HepG2 (cell line): ENCODE data around the gene SLC48A1. TPM values are rescaled to one million over a fixed set of nuclear protein-coding genes. Genes with fewer than 3 reads are reported as not detected.

Experiments used
- ATAD3A ChIP-seq: sonication (generic); formaldehyde crosslinking; IDR thresholded peaks from 2 replicates; pipeline ENCODE4 v1.4.0; 2020; ENCODE audit warnings: missing genetic modification reagents
- GABPB1 ChIP-seq: IDR thresholded peaks from 2 replicates; pipeline ENCODE4 v1.6.1; 2016; ENCODE audit warnings: mild to moderate bottlenecking, missing genetic modification reagents, moderate library complexity, missing compliant biosample characterization
- KLF11 ChIP-seq: IDR thresholded peaks from 2 replicates; pipeline ENCODE4 v1.6.1; 2016; ENCODE audit warnings: missing compliant biosample characterization
- POLR2AphosphoS2 ChIP-seq: IDR thresholded peaks from 2 replicates; pipeline ENCODE4 v1.6.1; 2011; ENCODE audit warnings: low read depth, low read length, improper control_type of control experiment
- RAD21 ChIP-seq: fragments of 450-650 bp; formaldehyde crosslinking; IDR thresholded peaks from 2 replicates; pipeline ENCODE4 v1.5.0; 2020; ENCODE audit warnings: mild to moderate bottlenecking
- RXRA ChIP-seq: sonication (generic); formaldehyde crosslinking; IDR thresholded peaks from 2 replicates; pipeline ENCODE4 v1.5.1; 2020; ENCODE audit warnings: missing genetic modification reagents
- TARDBP ChIP-seq: sonication (generic); formaldehyde crosslinking; IDR thresholded peaks from 2 replicates; pipeline ENCODE4 v1.8.0; 2022; ENCODE audit warnings: mild to moderate bottlenecking, missing genetic modification reagents
- ZKSCAN1 ChIP-seq: fragments of 150-350 bp; IDR thresholded peaks from 2 replicates; pipeline ENCODE4 v1.6.1; 2014; ENCODE audit warnings: low read length
- ZKSCAN8 ChIP-seq: IDR thresholded peaks from 2 replicates; pipeline ENCODE4 v1.6.1; 2016; ENCODE audit warnings: borderline replicate concordance, missing genetic modification reagents, missing compliant biosample characterization
- ZNF205 ChIP-seq: IDR thresholded peaks from 2 replicates; pipeline ENCODE4 v1.6.1; 2018; ENCODE audit warnings: missing biosample characterization, missing genetic modification reagents
- ZNF451 ChIP-seq: sonication (generic); formaldehyde crosslinking; IDR thresholded peaks from 2 replicates; pipeline ENCODE4 v1.5.0; 2020; ENCODE audit warnings: mild to moderate bottlenecking, missing genetic modification reagents
- ZNF484 ChIP-seq: sonication (generic); formaldehyde crosslinking; IDR thresholded peaks from 2 replicates; pipeline ENCODE4 v1.5.1; 2020; ENCODE audit warnings: mild to moderate bottlenecking, low read depth, missing genetic modification reagents, borderline replicate concordance
- ZNF496 ChIP-seq: sonication (generic); formaldehyde crosslinking; IDR thresholded peaks from 2 replicates; pipeline ENCODE4 v1.8.1; 2023; ENCODE audit warnings: mild to moderate bottlenecking, moderate library complexity, missing genetic modification reagents; ENCODE audit not compliant: insufficient replicate concordance
- ZNF569 ChIP-seq: sonication (generic); formaldehyde crosslinking; IDR thresholded peaks from 2 replicates; pipeline ENCODE4 v1.5.0; 2020; ENCODE audit warnings: mild to moderate bottlenecking, missing genetic modification reagents, moderate library complexity, borderline replicate concordance
- ZNF629 ChIP-seq: sonication (generic); formaldehyde crosslinking; conservative IDR thresholded peaks from 2 replicates; pipeline ENCODE4 v1.5.0; 2020; ENCODE audit warnings: missing genetic modification reagents
- ZNF781 ChIP-seq: sonication (generic); formaldehyde crosslinking; IDR thresholded peaks from 2 replicates; pipeline ENCODE4 v1.5.1; 2020; ENCODE audit warnings: borderline replicate concordance, mild to moderate bottlenecking, missing genetic modification reagents; ENCODE audit errors: not compliant biosample characterization
- ZNF788 ChIP-seq: sonication (generic); formaldehyde crosslinking; IDR thresholded peaks from 2 replicates; pipeline ENCODE4 v1.5.0; 2020; ENCODE audit warnings: mild to moderate bottlenecking, missing genetic modification reagents, borderline replicate concordance
- polyA plus RNA-seq, 8 experiments: library from polyadenylated mRNA; depleted of rRNA in 3 of 8; stranded (reverse) in 7 of 8; unstranded in 1 of 8; fragments of >200 nt; fragmentation: Illumina TruSeq in 4 of 8; extraction: Trizol in 4 of 8; gene quantifications; 2 replicates each; pipeline versions ENCODE4 v1.2.1 to v1.2.3, GENCODE V29; 2011 to 2016; ENCODE audit warnings: low read depth in 4 of 8, missing spikeins in 1 of 8, mixed read lengths in 1 of 8; ENCODE audit not compliant: insufficient read depth in 1 of 8
- total RNA-seq, 5 experiments: library from RNA; depleted of rRNA; stranded (reverse); fragments of >200 nt; fragmentation: Illumina TruSeq; extraction: Trizol; gene quantifications; 2 replicates each; pipeline ENCODE4 v1.2.3, GENCODE V29; 2016; ENCODE audit warnings: low read depth in 1 of 5
- TF ChIP-seq, protein P1 (sequence below): sonication (generic); formaldehyde crosslinking; conservative IDR thresholded peaks from 2 replicates; pipeline ENCODE4 v1.4.0; 2020; ENCODE audit warnings: missing genetic modification reagents
- TF ChIP-seq, protein P2 (sequence below): sonication (generic); formaldehyde crosslinking; IDR thresholded peaks from 2 replicates; pipeline ENCODE4 v1.4.0; 2020; ENCODE audit warnings: missing genetic modification reagents, borderline replicate concordance
- TF ChIP-seq, protein P3 (sequence below), 2 experiments: sonication (generic) in 1 of 2; formaldehyde crosslinking in 1 of 2; IDR thresholded peaks; 2 replicates each; pipeline versions ENCODE4 v1.4.0 to v1.6.1; 2018 to 2020; ENCODE audit warnings: missing genetic modification reagents in 2 of 2, borderline replicate concordance in 1 of 2, low read depth in 1 of 2, mild to moderate bottlenecking in 1 of 2, missing biosample characterization in 1 of 2
- TF ChIP-seq, protein P4 (sequence below): sonication (generic); formaldehyde crosslinking; IDR thresholded peaks from 2 replicates; pipeline ENCODE4 v1.4.0; 2020; ENCODE audit warnings: missing genetic modification reagents
- TF ChIP-seq, protein P5 (sequence below): fragments of 450-650 bp; IDR thresholded peaks from 2 replicates; pipeline ENCODE4 v1.6.1; 2016

Gene SLC48A1
- total and polyA plus RNA-seq, 2 of the 13 experiments (the other 11 are each of a cell fraction or from before 2014, with no cell fraction given): 2.2 to 3.7 TPM

DNA sequence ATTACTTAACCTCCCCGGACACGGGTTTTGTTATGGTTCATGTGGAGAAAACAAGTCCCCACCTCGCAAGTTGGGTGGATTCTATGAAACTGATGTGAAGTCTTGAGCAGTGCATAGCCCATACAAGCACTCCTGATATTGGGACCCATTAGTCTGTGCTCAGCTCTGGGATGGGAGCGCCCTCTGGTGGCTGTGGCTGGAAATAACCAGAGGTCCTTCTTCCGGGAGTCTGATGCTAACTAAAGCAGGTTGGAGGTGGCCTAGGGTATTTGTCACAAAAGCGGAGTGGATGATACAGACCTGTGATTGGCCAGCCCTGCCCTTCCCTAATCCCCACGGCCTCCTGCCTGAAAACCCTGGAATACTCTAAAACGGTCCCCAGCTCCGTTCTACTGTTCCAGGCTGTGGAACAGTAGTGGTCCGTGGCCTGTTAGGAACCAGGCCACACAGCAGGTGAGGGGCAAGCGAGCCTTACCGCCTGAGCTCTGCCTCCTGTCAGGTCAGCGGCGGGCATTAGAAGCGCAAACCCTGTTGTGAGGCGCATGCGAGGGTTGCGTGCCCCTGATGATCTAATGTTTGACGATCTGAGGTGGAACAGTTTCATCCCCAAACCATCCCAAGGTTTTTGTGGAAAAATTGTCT is 6.4 kb downstream of the SLC48A1 start (continued):
- TF ChIP-seq, protein P1, sequence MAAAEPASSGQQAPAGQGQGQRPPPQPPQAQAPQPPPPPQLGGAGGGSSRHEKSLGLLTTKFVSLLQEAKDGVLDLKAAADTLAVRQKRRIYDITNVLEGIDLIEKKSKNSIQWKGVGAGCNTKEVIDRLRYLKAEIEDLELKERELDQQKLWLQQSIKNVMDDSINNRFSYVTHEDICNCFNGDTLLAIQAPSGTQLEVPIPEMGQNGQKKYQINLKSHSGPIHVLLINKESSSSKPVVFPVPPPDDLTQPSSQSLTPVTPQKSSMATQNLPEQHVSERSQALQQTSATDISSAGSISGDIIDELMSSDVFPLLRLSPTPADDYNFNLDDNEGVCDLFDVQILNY: no peak
- TF ChIP-seq ZNF205 (CRISPR knock-in tag) (no peak), RAD21 (CRISPR knock-in tag) (peak; percentile 90), ZNF788 (peak; percentile 39; the same call in 1 of the 2 replicates), ZKSCAN1 (peak; percentile 56; the same call in 1 of the 2 replicates), TARDBP (CRISPR knock-in tag) (no peak), ZNF781 (CRISPR knock-in tag) (no peak), ZNF629 (no peak), GABPB1 (CRISPR knock-in tag) (0 out of 2 replicates have a peak, but pooled peaks have one; percentile 23), ZKSCAN8 (CRISPR knock-in tag) (no peak), ZNF496 (CRISPR knock-in tag) (no peak), ZNF451 (CRISPR knock-in tag) (no peak), ZNF484 (CRISPR knock-in tag) (no peak), KLF11 (CRISPR knock-in tag) (no peak), ZNF569 (no peak), POLR2AphosphoS2 (no peak), ATAD3A (CRISPR knock-in tag) (no peak), RXRA (CRISPR knock-in tag) (0 out of 2 replicates have a peak, but pooled peaks have one; percentile 5)
- TF ChIP-seq, protein P2, sequence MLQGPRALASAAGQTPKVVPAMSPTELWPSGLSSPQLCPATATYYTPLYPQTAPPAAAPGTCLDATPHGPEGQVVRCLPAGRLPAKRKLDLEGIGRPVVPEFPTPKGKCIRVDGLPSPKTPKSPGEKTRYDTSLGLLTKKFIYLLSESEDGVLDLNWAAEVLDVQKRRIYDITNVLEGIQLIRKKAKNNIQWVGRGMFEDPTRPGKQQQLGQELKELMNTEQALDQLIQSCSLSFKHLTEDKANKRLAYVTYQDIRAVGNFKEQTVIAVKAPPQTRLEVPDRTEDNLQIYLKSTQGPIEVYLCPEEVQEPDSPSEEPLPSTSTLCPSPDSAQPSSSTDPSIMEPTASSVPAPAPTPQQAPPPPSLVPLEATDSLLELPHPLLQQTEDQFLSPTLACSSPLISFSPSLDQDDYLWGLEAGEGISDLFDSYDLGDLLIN (CRISPR knock-in tag): no peak
- TF ChIP-seq, protein P3, sequence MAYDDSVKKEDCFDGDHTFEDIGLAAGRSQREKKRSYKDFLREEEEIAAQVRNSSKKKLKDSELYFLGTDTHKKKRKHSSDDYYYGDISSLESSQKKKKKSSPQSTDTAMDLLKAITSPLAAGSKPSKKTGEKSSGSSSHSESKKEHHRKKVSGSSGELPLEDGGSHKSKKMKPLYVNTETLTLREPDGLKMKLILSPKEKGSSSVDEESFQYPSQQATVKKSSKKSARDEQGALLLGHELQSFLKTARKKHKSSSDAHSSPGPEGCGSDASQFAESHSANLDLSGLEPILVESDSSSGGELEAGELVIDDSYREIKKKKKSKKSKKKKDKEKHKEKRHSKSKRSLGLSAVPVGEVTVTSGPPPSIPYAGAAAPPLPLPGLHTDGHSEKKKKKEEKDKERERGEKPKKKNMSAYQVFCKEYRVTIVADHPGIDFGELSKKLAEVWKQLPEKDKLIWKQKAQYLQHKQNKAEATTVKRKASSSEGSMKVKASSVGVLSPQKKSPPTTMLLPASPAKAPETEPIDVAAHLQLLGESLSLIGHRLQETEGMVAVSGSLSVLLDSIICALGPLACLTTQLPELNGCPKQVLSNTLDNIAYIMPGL (CRISPR knock-in tag; IDR thresholded peaks at IDR 0.05; ENCODE audit: borderline replicate concordance in 1 of 2, low read depth in 1 of 2): peak in 1 of 2 experiments; percentile 33; a peak in 1 of 4 replicates
- TF ChIP-seq, protein P4, sequence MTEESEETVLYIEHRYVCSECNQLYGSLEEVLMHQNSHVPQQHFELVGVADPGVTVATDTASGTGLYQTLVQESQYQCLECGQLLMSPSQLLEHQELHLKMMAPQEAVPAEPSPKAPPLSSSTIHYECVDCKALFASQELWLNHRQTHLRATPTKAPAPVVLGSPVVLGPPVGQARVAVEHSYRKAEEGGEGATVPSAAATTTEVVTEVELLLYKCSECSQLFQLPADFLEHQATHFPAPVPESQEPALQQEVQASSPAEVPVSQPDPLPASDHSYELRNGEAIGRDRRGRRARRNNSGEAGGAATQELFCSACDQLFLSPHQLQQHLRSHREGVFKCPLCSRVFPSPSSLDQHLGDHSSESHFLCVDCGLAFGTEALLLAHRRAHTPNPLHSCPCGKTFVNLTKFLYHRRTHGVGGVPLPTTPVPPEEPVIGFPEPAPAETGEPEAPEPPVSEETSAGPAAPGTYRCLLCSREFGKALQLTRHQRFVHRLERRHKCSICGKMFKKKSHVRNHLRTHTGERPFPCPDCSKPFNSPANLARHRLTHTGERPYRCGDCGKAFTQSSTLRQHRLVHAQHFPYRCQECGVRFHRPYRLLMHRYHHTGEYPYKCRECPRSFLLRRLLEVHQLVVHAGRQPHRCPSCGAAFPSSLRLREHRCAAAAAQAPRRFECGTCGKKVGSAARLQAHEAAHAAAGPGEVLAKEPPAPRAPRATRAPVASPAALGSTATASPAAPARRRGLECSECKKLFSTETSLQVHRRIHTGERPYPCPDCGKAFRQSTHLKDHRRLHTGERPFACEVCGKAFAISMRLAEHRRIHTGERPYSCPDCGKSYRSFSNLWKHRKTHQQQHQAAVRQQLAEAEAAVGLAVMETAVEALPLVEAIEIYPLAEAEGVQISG (CRISPR knock-in tag): 0 out of 2 replicates have a peak, but pooled peaks have one; percentile 34
- TF ChIP-seq, protein P5, sequence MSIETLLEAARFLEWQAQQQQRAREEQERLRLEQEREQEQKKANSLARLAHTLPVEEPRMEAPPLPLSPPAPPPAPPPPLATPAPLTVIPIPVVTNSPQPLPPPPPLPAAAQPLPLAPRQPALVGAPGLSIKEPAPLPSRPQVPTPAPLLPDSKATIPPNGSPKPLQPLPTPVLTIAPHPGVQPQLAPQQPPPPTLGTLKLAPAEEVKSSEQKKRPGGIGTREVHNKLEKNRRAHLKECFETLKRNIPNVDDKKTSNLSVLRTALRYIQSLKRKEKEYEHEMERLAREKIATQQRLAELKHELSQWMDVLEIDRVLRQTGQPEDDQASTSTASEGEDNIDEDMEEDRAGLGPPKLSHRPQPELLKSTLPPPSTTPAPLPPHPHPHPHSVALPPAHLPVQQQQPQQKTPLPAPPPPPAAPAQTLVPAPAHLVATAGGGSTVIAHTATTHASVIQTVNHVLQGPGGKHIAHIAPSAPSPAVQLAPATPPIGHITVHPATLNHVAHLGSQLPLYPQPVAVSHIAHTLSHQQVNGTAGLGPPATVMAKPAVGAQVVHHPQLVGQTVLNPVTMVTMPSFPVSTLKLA: no peak
